Esophagus (tissue), 2 donors: ENCODE measurements around the gene CSDE1. TPM values are rescaled to one million over a fixed set of nuclear protein-coding genes. Genes with fewer than 3 reads are reported as not detected.

Experiments
- H3K27ac ChIP-seq, 2 donors: one replicate each; pipeline ENCODE4 v1.5.1; 2013; ENCODE audit warnings: low read depth in 2 of 2, mild to moderate bottlenecking in 2 of 2, inconsistent platforms in 1 of 2, low read length in 1 of 2, moderate library complexity in 1 of 2
- H3K27me3 ChIP-seq, 2 donors: one replicate each; pipeline ENCODE4 v1.6.1; 2013; ENCODE audit warnings: low read length in 2 of 2, control low read depth in 1 of 2, mild to moderate bottlenecking in 1 of 2; ENCODE audit not compliant: insufficient read depth in 2 of 2, control insufficient read depth in 1 of 2
- H3K36me3 ChIP-seq, 2 donors: one replicate each; pipeline ENCODE4 v1.6.1; 2013; ENCODE audit warnings: low read length in 1 of 2; ENCODE audit not compliant: control insufficient read depth in 2 of 2, insufficient read depth in 2 of 2
- H3K4me1 ChIP-seq, 2 donors: one replicate each; pipeline ENCODE4 v1.6.1; 2013; ENCODE audit warnings: low read length in 1 of 2; ENCODE audit not compliant: control insufficient read depth in 2 of 2, insufficient read depth in 2 of 2
- H3K4me3 ChIP-seq, 2 donors: one replicate each; pipeline ENCODE4 v1.5.1; 2013; ENCODE audit warnings: low read length in 2 of 2, mild to moderate bottlenecking in 2 of 2, low read depth in 1 of 2, moderate library complexity in 1 of 2
- H3K9me3 ChIP-seq, 2 donors: one replicate each; pipeline ENCODE4 v1.6.1; 2013; ENCODE audit warnings: mild to moderate bottlenecking in 2 of 2, low read depth in 1 of 2, low read length in 1 of 2, moderate library complexity in 1 of 2; ENCODE audit not compliant: control insufficient read depth in 2 of 2, insufficient read depth in 1 of 2
- WGBS, 2 donors: extraction: QIAGEN DNeasy Blood & Tissue Kit; methylation state at CpG; one replicate each; pipeline ENCODE4 v1.1.7; 2013; 5-methylcytosine and 5-hydroxymethylcytosine counted together
- polyA plus RNA-seq, 2 donors: library from polyadenylated mRNA; stranded (reverse); fragments of 200-250 nt; gene quantifications; one replicate each; pipeline ENCODE4 v1.2.3, GENCODE V29; 2013
- donor health status: healthy with polysubstance abuse.
- donor health status: Bipolar disorder and iron deficiency.

Gene CSDE1
- polyA plus RNA-seq, 2 donors, result 77.0 to 146 TPM

DNA sequence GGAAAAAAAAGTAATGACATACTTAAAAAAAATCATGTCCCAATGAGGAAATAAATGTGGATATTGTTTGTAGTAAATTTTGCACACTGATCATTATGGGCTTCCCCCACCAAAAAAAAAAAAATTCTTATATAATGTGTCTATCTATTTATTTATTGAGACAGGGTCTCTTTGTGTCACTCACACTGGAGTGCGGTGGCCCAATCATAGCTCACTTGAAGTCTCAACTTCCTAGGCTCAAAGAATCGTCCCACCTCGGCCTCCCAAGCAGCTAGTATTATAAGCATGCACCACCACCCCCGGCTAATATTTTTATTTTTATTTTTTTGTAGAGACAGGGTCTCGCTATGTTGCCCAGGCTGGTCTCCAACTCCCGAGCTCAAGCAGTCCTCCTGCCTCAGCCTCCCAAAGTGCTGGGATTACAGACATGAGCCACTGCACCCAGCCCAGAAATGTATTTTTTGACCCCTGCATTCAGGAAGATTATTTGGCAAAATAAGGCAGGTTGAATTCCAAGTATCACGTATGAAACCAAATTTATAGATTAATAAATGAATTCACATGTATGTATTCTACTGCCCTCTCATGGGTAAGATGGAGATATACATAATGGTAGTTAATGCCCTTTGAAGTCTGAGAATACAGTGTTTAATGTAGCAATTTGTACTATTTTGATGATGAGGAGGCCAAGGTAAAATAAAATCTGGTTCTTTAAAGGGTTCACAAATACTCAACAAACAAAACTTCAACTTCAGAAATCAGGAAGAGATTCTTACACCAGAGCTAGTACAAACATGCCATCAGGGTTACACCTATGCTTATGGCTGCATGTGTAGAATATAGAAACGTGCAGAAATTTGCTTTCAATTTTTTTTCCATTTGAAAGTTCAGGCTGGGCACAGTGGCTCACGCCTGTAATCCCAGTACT, 86.5 kb downstream of the CSDE1 start:
- Histone ChIP-seq H3K36me3 (no peaks in the 10 kb centered on the region), H3K27ac (peak overlapping the region; percentile 83 to 86), H3K9me3 (no peaks in the 10 kb centered on the region), H3K27me3 (no peaks in the 10 kb centered on the region), H3K4me3 (no peak overlapping the region), H3K4me1 (no peaks in the 10 kb centered on the region)
- 53 to 59% methylated on average over 9 of the region's 9 CpGs for WGBS, 2 donors

DNA sequence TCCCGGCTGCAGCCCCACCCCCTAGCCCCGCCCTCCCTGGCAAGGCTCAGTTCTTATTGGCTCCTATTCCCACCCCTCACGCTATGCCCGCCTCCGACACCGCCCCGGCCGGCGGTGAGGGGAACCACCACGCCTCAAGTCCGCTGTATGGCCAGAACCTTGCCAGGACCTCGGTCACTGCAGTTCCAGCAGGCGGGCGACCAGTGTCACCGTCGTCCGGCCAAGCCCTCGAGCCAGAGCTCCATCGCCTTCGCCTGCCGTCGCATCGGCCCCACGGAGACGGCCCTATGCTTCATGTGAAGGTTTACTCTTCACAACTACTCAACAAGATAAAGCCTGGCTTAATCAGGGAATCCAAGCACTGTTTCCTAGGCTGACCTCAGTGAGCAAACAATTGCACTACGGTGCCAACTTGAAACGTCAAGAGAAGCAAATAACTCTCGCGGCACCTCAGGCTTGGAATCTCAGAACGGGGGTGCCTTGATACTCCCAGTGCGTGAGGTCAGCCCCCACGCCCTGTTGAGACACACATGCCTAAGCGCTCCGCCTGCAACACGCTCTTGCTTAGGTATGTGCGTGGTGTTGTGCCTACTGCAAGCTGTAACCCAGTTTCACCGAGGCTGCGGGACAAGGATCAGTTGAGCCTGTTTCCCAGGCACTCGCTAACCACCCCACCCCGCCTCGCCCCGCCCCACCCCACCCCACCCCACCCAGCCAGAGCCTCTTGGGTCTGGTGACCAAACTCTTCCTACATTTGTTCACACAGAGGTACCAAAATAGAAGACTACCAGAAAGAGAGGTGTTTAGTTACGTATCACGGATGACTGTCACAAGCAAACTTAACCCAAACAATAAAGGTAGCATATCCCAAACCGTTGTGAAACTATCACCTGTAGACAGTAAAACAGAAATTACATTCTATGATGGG, 87.4 kb downstream of the CSDE1 start:
- 2 to 4% methylated on average over 44 to 45 of the region's 45 CpGs for WGBS, 2 donors
- H3K27me3 ChIP-seq, result no peaks in the 10 kb centered on the region
- H3K4me3 ChIP-seq, result peak overlapping the region; percentile 88 to 91
- H3K4me1 ChIP-seq, result no peaks in the 10 kb centered on the region
- H3K9me3 ChIP-seq, result no peaks in the 10 kb centered on the region
- H3K36me3 ChIP-seq, result no peaks in the 10 kb centered on the region
- H3K27ac ChIP-seq, result peak overlapping the region; percentile 86 to 99

DNA sequence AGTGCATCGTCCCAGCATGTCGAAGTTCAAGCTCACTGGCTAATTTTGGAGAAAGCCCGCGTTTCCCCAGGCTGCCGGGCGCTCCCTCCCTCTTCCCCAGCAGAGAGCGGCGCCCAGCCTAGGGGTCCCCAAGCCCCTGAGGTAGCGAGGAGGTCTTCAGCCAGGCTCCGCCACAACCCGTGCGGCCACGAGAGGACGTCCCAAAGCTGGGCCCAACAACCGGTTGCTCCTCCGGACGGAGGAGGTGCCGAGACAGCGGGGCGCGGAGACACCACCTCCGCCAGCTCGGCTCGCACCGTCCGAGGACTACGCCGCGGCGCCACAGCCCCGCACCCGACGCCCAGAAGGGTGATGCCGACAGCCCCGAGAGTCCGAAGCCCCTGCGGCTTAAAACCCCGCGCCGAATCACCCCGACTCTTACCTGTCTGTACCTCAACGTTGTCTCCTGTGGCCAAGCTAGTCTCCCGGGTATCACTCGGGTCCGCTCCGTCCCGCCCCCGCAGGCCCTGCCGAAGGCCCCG, 88.2 kb downstream of the CSDE1 start, which contains the start of gene DENND2C:
DENND2C (minus strand) TSS at position 488 of the 521 bp plus-strand sequence. CDS start 44,065 bp downstream, outside the sequence.
- H3K4me3 ChIP-seq, result peak within 1 kb of the TSS; percentile 88 to 91
- H3K9me3 ChIP-seq, result no peaks in the 10 kb centered on the region
- peak within 1 kb of the TSS; percentile 86 to 99 for H3K27ac ChIP-seq
- H3K27me3 ChIP-seq, result no peaks in the 10 kb centered on the region
- H3K4me1 ChIP-seq, result no peaks in the 10 kb centered on the region
- WGBS, 2 donors, result 1% methylated on average over 49 to 50 of the region's 50 CpGs
- no peaks in the 10 kb centered on the region for H3K36me3 ChIP-seq

DNA sequence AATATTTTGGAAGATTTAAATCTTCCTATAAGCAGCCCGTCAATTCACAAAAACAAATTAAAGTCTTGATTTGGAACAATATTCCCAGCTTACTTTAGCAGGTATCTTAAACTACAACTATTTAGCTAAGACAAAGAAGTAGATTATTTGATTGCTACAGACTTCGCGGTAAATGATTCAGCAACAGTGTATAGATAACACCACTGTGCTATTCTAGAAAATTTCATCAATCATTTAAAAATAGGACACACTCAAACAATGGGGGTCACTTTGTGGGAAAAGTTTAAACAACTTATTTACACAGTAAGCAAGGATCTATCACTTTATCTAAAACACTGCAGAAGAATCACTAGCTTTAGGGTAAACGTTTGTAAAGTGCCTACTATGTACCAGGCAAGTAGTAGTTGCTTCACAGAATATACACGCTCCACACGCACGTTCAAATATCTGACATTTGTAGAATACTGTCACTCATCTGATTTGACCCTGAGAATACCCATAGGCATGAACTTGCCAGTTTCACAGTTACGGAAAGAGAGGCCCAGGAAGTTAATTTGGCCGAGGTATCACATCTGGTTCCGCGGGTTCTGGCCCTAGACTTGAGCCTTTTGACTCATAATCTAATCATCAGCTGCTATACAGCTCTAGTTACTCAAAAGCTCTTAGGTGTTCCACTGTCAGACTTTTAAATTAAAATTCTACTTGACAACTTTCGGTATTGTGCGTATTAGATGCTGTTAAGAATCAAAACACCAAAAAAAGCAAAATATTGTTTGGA, 88.8 kb downstream of the CSDE1 start:
- peak overlapping the region; percentile 88 to 91 for H3K4me3 ChIP-seq
- WGBS, 2 donors, result 32 to 34% methylated on average over 13 of the region's 13 CpGs
- H3K9me3 ChIP-seq, result no peaks in the 10 kb centered on the region
- peak overlapping the region; percentile 86 to 99 for H3K27ac ChIP-seq
- H3K4me1 ChIP-seq, result no peaks in the 10 kb centered on the region
- H3K36me3 ChIP-seq, result no peaks in the 10 kb centered on the region
- no peaks in the 10 kb centered on the region for H3K27me3 ChIP-seq

DNA sequence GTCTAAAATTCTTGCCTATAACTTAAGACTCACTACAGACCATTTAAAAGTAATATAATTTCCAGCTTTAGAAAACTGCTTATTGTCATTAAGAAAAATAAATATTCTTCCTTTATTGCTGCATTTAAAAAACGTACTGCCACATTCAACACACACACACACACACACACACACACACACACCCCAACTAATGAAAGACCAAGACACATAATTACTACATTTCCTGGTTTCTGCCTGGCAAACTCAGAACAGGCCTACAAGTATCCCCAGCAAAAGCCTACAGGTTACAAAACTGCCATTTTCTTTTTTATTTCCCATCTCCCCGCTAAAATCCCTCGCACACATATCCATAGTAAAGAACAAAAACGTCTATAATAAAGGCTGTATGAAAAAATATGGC, 89.4 kb downstream of the CSDE1 start:
- Histone ChIP-seq H3K36me3 (no peaks in the 10 kb centered on the region), H3K4me3 (peak overlapping the region in 1 of 2 donors; percentile 88), H3K9me3 (no peaks in the 10 kb centered on the region), H3K4me1 (no peaks in the 10 kb centered on the region), H3K27ac (peak overlapping the region; percentile 49 to 56), H3K27me3 (no peaks in the 10 kb centered on the region)
- 63 to 80% methylated on average over 4 of the region's 4 CpGs for WGBS, 2 donors

DNA sequence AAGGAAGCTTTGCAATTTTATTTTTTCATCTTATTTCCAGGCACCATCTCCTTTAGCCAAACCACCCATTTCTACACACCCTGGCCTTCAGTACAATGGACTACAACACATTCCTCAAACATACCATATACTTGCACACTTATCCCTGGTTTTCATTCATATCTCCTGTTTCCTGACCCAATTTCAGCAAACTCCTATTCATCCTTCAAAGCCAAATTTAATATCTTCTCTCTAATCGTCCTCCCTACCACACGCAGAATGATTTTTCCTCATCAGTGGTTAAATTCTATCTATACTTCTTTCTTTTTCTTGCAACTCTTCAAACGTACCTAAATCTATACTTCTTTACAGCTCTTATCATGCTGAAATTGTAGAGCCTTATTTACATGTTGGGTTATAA, 90.8 kb downstream of the CSDE1 start:
- Histone ChIP-seq H3K36me3 (no peaks in the 10 kb centered on the region), H3K4me1 (no peaks in the 10 kb centered on the region)
- WGBS, 2 donors, result 89 to 92% methylated on average over 3 of the region's 3 CpGs

More for the DNA sequence above, 90.8 kb downstream of the CSDE1 start:
- H3K27ac ChIP-seq, result no peak overlapping the region
- H3K27me3 ChIP-seq, result no peaks in the 10 kb centered on the region
- no peaks in the 10 kb centered on the region for H3K9me3 ChIP-seq
- peak overlapping the region in 1 of 2 donors; percentile 31 for H3K4me3 ChIP-seq

Other genes with a start within 250 kb of the CSDE1 start
- 10 to 100 TPM in 1 of 2 donors, 1 to 10 TPM in 1; 7.1 to 10.2 TPM for gene TRIM33, start 246.8 kb downstream of the CSDE1 start, polyA plus RNA-seq
- 10 to 100 TPM; 32.3 to 32.7 TPM for gene BCAS2, start 176.4 kb downstream of the CSDE1 start, polyA plus RNA-seq
- 10 to 100 TPM; 21.4 to 35.6 TPM for gene DENND2C, start 87.9 kb downstream of the CSDE1 start, polyA plus RNA-seq
- under 1 TPM; 0.11 to 0.18 TPM for gene AMPD1, start 62.4 kb downstream of the CSDE1 start, polyA plus RNA-seq
- 10 to 100 TPM; 12.7 to 12.8 TPM for gene NRAS, start 41.2 kb downstream of the CSDE1 start, polyA plus RNA-seq
- gene SIKE1, start 22.7 kb upstream of the CSDE1 start, polyA plus RNA-seq, result 10 to 100 TPM; 13.6 to 16.4 TPM
- gene SYCP1, start 96.9 kb upstream of the CSDE1 start, polyA plus RNA-seq, result not detected